B cell (primary cell): Measurements from ENCODE around the gene SLC2A6. TPM values are rescaled to one million over a fixed set of nuclear protein-coding genes. Genes with fewer than 3 reads are reported as not detected.

Source experiments
- ATAC-seq: fragments of 200-7000 bp; cut with Tn5 transposase; one replicate; pipeline ENCODE4 v1.10.0; 2021; ENCODE audit warnings: low read depth, mild to moderate bottlenecking, moderate number of reproducible peaks, moderate library complexity
- CTCF ChIA-PET: fragments of 350-600 bp; sonication (Branson Sonifier 250); formaldehyde crosslinking; loops from one replicate; lab custom pipeline; 2021; ENCODE audit warnings: antibody characterized with exemption, inconsistent platforms; lab: Charles Lee
- POLR2A ChIA-PET: fragments of 350-600 bp; sonication (Branson Sonifier 250); formaldehyde crosslinking; loops from one replicate; lab custom pipeline; 2021; ENCODE audit warnings: antibody characterized with exemption; lab: Charles Lee
- DNase-seq: peaks from one replicate; pipeline ENCODE4 v3.0.0; 2013
- H2AFZ ChIP-seq: 2 replicates; pipeline ENCODE4 v1.6.1; 2012; ENCODE audit warnings: mild to moderate bottlenecking, low read depth, low read length; ENCODE audit not compliant: insufficient read depth, poor library complexity, severe bottlenecking
- H3K27ac ChIP-seq, 2 donors: 1 replicate in 1 of 2; 2 replicates in 1 of 2; pipeline ENCODE4 v1.5.1; 2012 to 2013; ENCODE audit warnings: low read length in 2 of 2, mild to moderate bottlenecking in 2 of 2, moderate library complexity in 1 of 2
- H3K27me3 ChIP-seq, 4 experiments: fragments of 200-600 bp in 1 of 4; sonication (generic) in 1 of 4; replicated peaks in 1 of 4; 1 replicate in 2 of 4; 2 replicates in 2 of 4; pipeline versions ENCODE4 v1.6.1 to v1.7.0; 2013 to 2016; ENCODE audit warnings: low read length in 3 of 4, mild to moderate bottlenecking in 2 of 4, mixed read lengths in 1 of 4, moderate library complexity in 1 of 4; ENCODE audit not compliant: insufficient read depth in 4 of 4, control insufficient read depth in 3 of 4; ENCODE audit errors: control extremely low read depth in 1 of 4
- H3K36me3 ChIP-seq, 2 experiments: replicated peaks in 1 of 2; 1 replicate in 1 of 2; 2 replicates in 1 of 2; pipeline versions ENCODE4 v1.6.1 to v1.7.1; 2013; ENCODE audit warnings: low read length in 1 of 2; ENCODE audit not compliant: insufficient read depth in 2 of 2, control insufficient read depth in 1 of 2; ENCODE audit errors: control extremely low read depth in 1 of 2, extremely low read depth in 1 of 2
- H3K4me1 ChIP-seq, 2 donors: fragments of 200-600 bp in 1 of 2; sonication (generic) in 1 of 2; 1 replicate in 1 of 2; 2 replicates in 1 of 2; pipeline versions ENCODE4 v1.5.1 to v1.6.1; 2013 to 2017; ENCODE audit warnings: low read length in 2 of 2; ENCODE audit not compliant: control insufficient read depth in 2 of 2, insufficient read depth in 2 of 2
- H3K4me2 ChIP-seq: replicated peaks from 2 replicates; pipeline ENCODE3; 2012; ENCODE audit warnings: mild to moderate bottlenecking, low read depth, low read length; ENCODE audit not compliant: poor library complexity, severe bottlenecking
- H3K4me3 ChIP-seq, 5 experiments: fragments of 200-600 bp in 1 of 5; sonication (generic) in 1 of 5; 1 replicate in 3 of 5; 2 replicates in 2 of 5; pipeline versions ENCODE4 v1.5.1 to v1.7.0; 2011 to 2016; ENCODE audit warnings: low read length in 4 of 5, mild to moderate bottlenecking in 4 of 5, low read depth in 2 of 5, control low read depth in 1 of 5, moderate library complexity in 1 of 5; ENCODE audit not compliant: insufficient read depth in 1 of 5; ENCODE audit errors: control extremely low read depth in 1 of 5, extremely low read depth in 1 of 5
- H3K79me2 ChIP-seq: fragments of 200-600 bp; sonication (generic); one replicate; pipeline ENCODE4 v1.6.0; 2016; ENCODE audit warnings: low read length; ENCODE audit not compliant: control insufficient read depth, insufficient read depth
- H3K9ac ChIP-seq: fragments of 200-600 bp; sonication (generic); 2 replicates; pipeline ENCODE4 v1.6.1; 2017; ENCODE audit warnings: mild to moderate bottlenecking, low read length, moderate library complexity
- H3K9me3 ChIP-seq, 3 donors: one replicate each; pipeline versions ENCODE4 v1.6.1 to v1.7.1; 2013; ENCODE audit warnings: low read length in 2 of 3; ENCODE audit not compliant: control insufficient read depth in 2 of 3, insufficient read depth in 1 of 3; ENCODE audit errors: control extremely low read depth in 1 of 3
- H4K20me1 ChIP-seq: 2 replicates; pipeline ENCODE4 v1.6.0; 2012; ENCODE audit warnings: mild to moderate bottlenecking, low read length; ENCODE audit not compliant: insufficient read depth, control insufficient read depth, poor library complexity, severe bottlenecking
- H3K27ac Mint-ChIP-seq: one replicate; pipeline ENCODE4 v1.8.0; 2021; ENCODE audit warnings: mixed read lengths
- H3K27me3 Mint-ChIP-seq: one replicate; pipeline ENCODE4 v1.8.0; 2021; ENCODE audit warnings: mixed read lengths
- H3K4me1 Mint-ChIP-seq: one replicate; pipeline ENCODE4 v1.8.0; 2021; ENCODE audit warnings: mixed read lengths
- H3K4me3 Mint-ChIP-seq: one replicate; pipeline ENCODE4 v1.8.0; 2021; ENCODE audit warnings: mixed read lengths
- H3K9me3 Mint-ChIP-seq: one replicate; pipeline ENCODE4 v1.8.0; 2022; ENCODE audit warnings: mixed read lengths; ENCODE audit not compliant: insufficient read depth
- EZH2 ChIP-seq: IDR thresholded peaks from 2 replicates; pipeline ENCODE4 v1.6.1; 2012; ENCODE audit warnings: borderline replicate concordance, low read depth, mild to moderate bottlenecking, moderate library complexity, low read length; ENCODE audit not compliant: insufficient read depth, poor library complexity, severe bottlenecking
- WGBS: methylation state at CpG from one replicate; pipeline ENCODE4 v1.1.5; 2013; ENCODE audit warnings: missing lambda C conversion rate; ENCODE audit not compliant: insufficient coverage; 5-methylcytosine and 5-hydroxymethylcytosine counted together
- intact Hi-C: fragments of 100-400 bp; cut with micrococcal nuclease; formaldehyde crosslinking; loops from one replicate; pipeline ENCODE4 v1.10.0; 2022
- polyA plus RNA-seq: library from polyadenylated mRNA; depleted of rRNA; stranded (reverse); fragments of >200 nt; gene quantifications from 2 replicates; pipeline ENCODE4 v1.2.3, GENCODE V29; 2012
- total RNA-seq, 2 donors: library from RNA; stranded (reverse); fragments of 120-200 nt in 1 of 2; gene quantifications; 1 replicate in 1 of 2; 2 replicates in 1 of 2; pipeline versions ENCODE4 v1.2.3 to v1.2.4, GENCODE V29; 2013 to 2022
- TF ChIP-seq, protein P1 (sequence below): fragments of 200-600 bp; IDR thresholded peaks from one replicate; pipeline ENCODE4 v1.8.0; 2022; ENCODE audit warnings: antibody characterized with exemption, mild to moderate bottlenecking

SLC2A6 gene
- total and polyA plus RNA-seq, 2 donors (not counting 1 experiment from before 2014, with no cell fraction given), result 51.8 to 108 TPM

GRCh38 chr9:133455936-133456335 lies 23.0 kb downstream of the SLC2A6 start:
- 96% methylated on average over 11 of the region's 11 CpGs for WGBS
- no peak overlapping the region for H3K4me2 ChIP-seq

DNA sequence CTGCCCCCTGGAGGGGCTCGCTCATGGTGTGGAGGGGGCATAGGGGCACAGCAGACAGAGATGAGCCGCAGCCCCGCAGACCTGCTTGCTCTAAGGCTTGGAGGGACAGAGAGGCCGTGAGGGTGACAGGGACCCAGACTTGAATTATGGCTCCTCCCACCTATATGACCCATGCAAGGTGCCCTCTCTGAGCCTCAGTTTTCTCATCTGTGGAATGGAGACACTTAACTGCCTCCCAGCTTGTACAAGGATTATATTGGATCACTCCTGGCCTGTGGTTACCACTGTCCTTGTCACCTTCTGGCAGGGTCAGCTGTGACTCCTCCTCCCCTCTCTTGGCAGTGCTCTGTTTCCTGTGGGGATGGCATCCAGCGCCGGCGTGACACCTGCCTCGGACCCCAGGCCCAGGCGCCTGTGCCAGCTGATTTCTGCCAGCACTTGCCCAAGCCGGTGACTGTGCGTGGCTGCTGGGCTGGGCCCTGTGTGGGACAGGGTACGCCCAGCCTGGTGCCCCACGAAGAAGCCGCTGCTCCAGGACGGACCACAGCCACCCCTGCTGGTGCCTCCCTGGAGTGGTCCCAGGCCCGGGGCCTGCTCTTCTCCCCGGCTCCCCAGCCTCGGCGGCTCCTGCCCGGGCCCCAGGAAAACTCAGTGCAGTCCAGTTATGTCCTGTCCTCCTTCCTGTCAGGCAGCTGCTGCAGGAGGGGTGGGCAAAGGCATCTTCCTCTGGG lies 23.8 kb downstream of the SLC2A6 start:
- peaks cover 3% of the 10 kb centered on the region for H3K27me3 Mint-ChIP-seq
- H3K27ac Mint-ChIP-seq, result no peak overlapping the region
- intact Hi-C loops, result no loop called here
- 92% methylated on average over 19 of the region's 20 CpGs for WGBS
- DNase-seq, result no peak
- Histone ChIP-seq H3K27me3 (no peaks in the 10 kb centered on the region), H3K79me2 (no peaks in the 10 kb centered on the region), H3K27ac (no peak overlapping the region), H4K20me1 (no peaks in the 10 kb centered on the region), H3K9ac (no peak overlapping the region), H3K4me2 (no peak overlapping the region), H3K4me3 (no peak overlapping the region), H2AFZ (no peak overlapping the region), H3K9me3 (no peaks in the 10 kb centered on the region), H3K4me1 (peaks cover 5 to 7% of the 10 kb centered on the region in 2 donors), H3K36me3 (no peaks in the 10 kb centered on the region)
- H3K4me1 Mint-ChIP-seq, result peaks cover 8% of the 10 kb centered on the region
- H3K9me3 Mint-ChIP-seq, result no peaks in the 10 kb centered on the region
- no peak for ATAC-seq
- TF ChIP-seq, protein P1, sequence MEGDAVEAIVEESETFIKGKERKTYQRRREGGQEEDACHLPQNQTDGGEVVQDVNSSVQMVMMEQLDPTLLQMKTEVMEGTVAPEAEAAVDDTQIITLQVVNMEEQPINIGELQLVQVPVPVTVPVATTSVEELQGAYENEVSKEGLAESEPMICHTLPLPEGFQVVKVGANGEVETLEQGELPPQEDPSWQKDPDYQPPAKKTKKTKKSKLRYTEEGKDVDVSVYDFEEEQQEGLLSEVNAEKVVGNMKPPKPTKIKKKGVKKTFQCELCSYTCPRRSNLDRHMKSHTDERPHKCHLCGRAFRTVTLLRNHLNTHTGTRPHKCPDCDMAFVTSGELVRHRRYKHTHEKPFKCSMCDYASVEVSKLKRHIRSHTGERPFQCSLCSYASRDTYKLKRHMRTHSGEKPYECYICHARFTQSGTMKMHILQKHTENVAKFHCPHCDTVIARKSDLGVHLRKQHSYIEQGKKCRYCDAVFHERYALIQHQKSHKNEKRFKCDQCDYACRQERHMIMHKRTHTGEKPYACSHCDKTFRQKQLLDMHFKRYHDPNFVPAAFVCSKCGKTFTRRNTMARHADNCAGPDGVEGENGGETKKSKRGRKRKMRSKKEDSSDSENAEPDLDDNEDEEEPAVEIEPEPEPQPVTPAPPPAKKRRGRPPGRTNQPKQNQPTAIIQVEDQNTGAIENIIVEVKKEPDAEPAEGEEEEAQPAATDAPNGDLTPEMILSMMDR, result no peak
- TF ChIP-seq EZH2, result no peak
- no peak overlapping the region for H3K4me3 Mint-ChIP-seq
- ChIA-PET CTCF (no interaction called here), POLR2A (interaction anchor here (0.6 kb wide), 1 partner anchor 16 kb away, joined by 5 read pairs; no protein-coding TSS in a partner anchor)

More at GRCh38 chr9:133455936-133456335, 23.0 kb downstream of the SLC2A6 start:
- ChIA-PET CTCF (no interaction called here), POLR2A (no interaction called here)
- Mint-ChIP-seq H3K27me3 (no peaks in the 10 kb centered on the region), H3K4me1 (peaks cover 14% of the 10 kb centered on the region), H3K4me3 (no peak overlapping the region), H3K9me3 (no peaks in the 10 kb centered on the region), H3K27ac (no peak overlapping the region)
- intact Hi-C loops, result no loop called here
- Histone ChIP-seq H2AFZ (no peak overlapping the region), H3K79me2 (no peaks in the 10 kb centered on the region), H3K4me3 (no peak overlapping the region), H3K36me3 (no peaks in the 10 kb centered on the region), H3K27me3 (no peaks in the 10 kb centered on the region), H4K20me1 (no peaks in the 10 kb centered on the region), H3K9ac (no peak overlapping the region), H3K27ac (no peak overlapping the region), H3K4me1 (peaks cover 10 to 13% of the 10 kb centered on the region in 2 donors), H3K9me3 (no peaks in the 10 kb centered on the region)
- ATAC-seq (no peak), DNase-seq (no peak)
- TF ChIP-seq, protein P1, result no peak
- no peak for TF ChIP-seq EZH2
